ENCODE results near the gene TNRC18.

DNA sequence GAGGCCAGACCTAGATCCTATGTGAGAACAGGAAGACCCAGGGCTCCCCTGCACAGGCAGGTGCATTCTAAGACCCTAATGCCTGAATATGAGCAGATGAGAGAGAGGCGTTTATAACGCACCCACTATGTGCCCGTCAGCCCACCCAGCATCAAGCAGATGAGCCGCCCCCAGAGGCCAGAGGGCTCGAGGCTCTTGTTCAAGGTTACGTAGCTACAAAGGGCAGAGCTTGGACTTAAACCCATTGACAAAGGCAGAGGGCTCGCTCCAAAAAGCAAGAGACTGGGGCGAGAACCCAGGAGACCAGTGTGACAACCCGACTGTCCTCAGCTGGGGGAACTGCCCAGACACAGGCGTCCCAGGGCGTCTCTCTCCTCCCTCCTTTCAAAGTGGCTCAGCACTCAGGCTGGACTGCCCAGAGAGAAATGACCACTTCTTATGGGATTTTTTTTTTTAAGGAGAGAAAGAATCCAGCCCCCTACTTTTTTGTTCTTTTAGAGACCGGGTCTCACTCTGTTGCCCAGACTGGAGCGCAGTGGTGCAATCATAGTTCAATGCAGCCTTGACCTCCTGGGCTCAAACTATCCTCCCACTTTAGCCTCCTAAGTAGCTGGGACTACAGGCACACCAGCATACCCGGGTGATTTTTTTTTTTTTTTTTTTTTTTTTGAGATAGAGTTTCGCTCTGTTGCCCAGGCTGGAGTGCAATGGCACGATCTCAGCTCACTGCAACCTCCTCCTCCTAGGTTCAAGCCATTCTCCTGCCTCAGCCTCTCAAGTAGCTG, 40.1 kb downstream of the TNRC18 start:
- no peak for TF ChIP-seq TCF12 (IDR thresholded peaks at IDR 0.05; ENCODE audit: low read depth)
- no peak for TF ChIP-seq TAF1 (IDR thresholded peaks at IDR 0.05; ENCODE audit: low read depth)
- TF ChIP-seq NFIC (IDR thresholded peaks at IDR 0.05): no peak
- TF ChIP-seq CEBPB (IDR thresholded peaks at IDR 0.05): no peak
- no peak for TF ChIP-seq EP300 (IDR thresholded peaks at IDR 0.05; ENCODE audit: borderline replicate concordance)
- TF ChIP-seq REST (IDR thresholded peaks at IDR 0.05; ENCODE audit: low read depth): no peak
- no peak for TF ChIP-seq EGR1 (IDR thresholded peaks at IDR 0.05)
- no peak for TF ChIP-seq RAD21 (IDR thresholded peaks at IDR 0.05; ENCODE audit: low read depth)
- TF ChIP-seq TEAD4 (IDR thresholded peaks at IDR 0.05): no peak
- no peak for TF ChIP-seq YY1 (IDR thresholded peaks at IDR 0.05; ENCODE audit: low read depth)
- no peak for TF ChIP-seq USF1 (IDR thresholded peaks at IDR 0.05)

All from Ishikawa (cell line).